SK-N-SH (cell line): ENCODE data around the gene SLC22A5. TPM values are rescaled to one million over a fixed set of nuclear protein-coding genes. Genes with fewer than 3 reads are reported as not detected.

Experiments
- CTCF ChIA-PET: fragments of 300-600, 350-600 bp; formaldehyde crosslinking; extraction: SDS; loops from one replicate; lab custom pipeline; 2021; lab: Yijun Ruan, JAX
- POLR2A ChIA-PET: fragments of 350-600 bp; sonication (Branson Sonifier 250); formaldehyde crosslinking; extraction: SDS; loops from one replicate; lab custom pipeline; 2020; ENCODE audit warnings: antibody characterized with exemption, inconsistent platforms; lab: Yijun Ruan, JAX
- DNase-seq: peaks from one replicate; pipeline ENCODE4 v3.0.0; 2012
- H2AFZ ChIP-seq: fragments of 200-600 bp; sonication (generic); 2 replicates; pipeline ENCODE4 v1.8.1; 2016; ENCODE audit warnings: antibody characterized with exemption, mild to moderate bottlenecking, low read depth
- H3F3A ChIP-seq: fragments of 200-600 bp; sonication (generic); replicated peaks from 2 replicates; pipeline ENCODE3; 2016; ENCODE audit warnings: antibody characterized with exemption, mild to moderate bottlenecking; ENCODE audit not compliant: insufficient read depth
- H3K27ac ChIP-seq, 2 experiments: fragments of 200-500 bp in 1 of 2; fragments of 200-600 bp in 1 of 2; sonication (Bioruptor generic) in 1 of 2; sonication (generic), shearing (Covaris generic) in 1 of 2; 2 replicates each; pipeline versions ENCODE4 v1.5.1 to v1.6.1; 2014 to 2016; ENCODE audit warnings: low read depth in 2 of 2, inconsistent platforms in 1 of 2, low read length in 1 of 2, mild to moderate bottlenecking in 1 of 2, mixed read lengths in 1 of 2
- H3K27me3 ChIP-seq: fragments of 200-600 bp; sonication (generic), shearing (Covaris generic); 2 replicates; pipeline ENCODE4 v1.6.1; 2016; ENCODE audit warnings: mixed run types; ENCODE audit not compliant: insufficient read depth
- H3K36me3 ChIP-seq, 2 experiments: fragments of 200-500 bp in 1 of 2; fragments of 200-600 bp in 1 of 2; sonication (Bioruptor generic) in 1 of 2; sonication (generic) in 1 of 2; replicated peaks in 1 of 2; 2 replicates each; pipeline versions ENCODE3 to v1.5.1; 2014 to 2016; ENCODE audit warnings: low read length in 1 of 2, mild to moderate bottlenecking in 1 of 2; ENCODE audit not compliant: insufficient read depth in 2 of 2, control insufficient read depth in 1 of 2
- H3K4me1 ChIP-seq, 2 experiments: fragments of 200-500 bp in 1 of 2; fragments of 200-600 bp in 1 of 2; sonication (Bioruptor generic) in 1 of 2; sonication (generic), shearing (Covaris generic) in 1 of 2; 2 replicates each; pipeline versions ENCODE4 v1.5.1 to v1.6.1; 2014 to 2016; ENCODE audit warnings: low read depth in 1 of 2, low read length in 1 of 2, mixed run types in 1 of 2; ENCODE audit not compliant: insufficient read depth in 2 of 2, control insufficient read depth in 1 of 2
- H3K4me2 ChIP-seq: fragments of 200-600 bp; sonication (generic), shearing (Covaris generic); 2 replicates; pipeline ENCODE4 v1.6.1; 2017; ENCODE audit warnings: mixed run types
- H3K4me3 ChIP-seq, 2 experiments: fragments of 200-500 bp in 1 of 2; fragments of 200-600 bp in 1 of 2; sonication (Bioruptor generic) in 1 of 2; sonication (generic), shearing (Covaris generic) in 1 of 2; 2 replicates each; pipeline versions ENCODE4 v1.5.1 to v1.8.1; 2014 to 2016; ENCODE audit warnings: low read depth in 2 of 2, inconsistent platforms in 1 of 2, low read length in 1 of 2, mild to moderate bottlenecking in 1 of 2, mixed read lengths in 1 of 2, moderate library complexity in 1 of 2
- H3K79me2 ChIP-seq: fragments of 200-600 bp; sonication (generic); 2 replicates; pipeline ENCODE4 v1.8.1; 2017; ENCODE audit warnings: mild to moderate bottlenecking; ENCODE audit not compliant: insufficient read depth
- H3K9ac ChIP-seq: fragments of 200-600 bp; sonication (generic); 2 replicates; pipeline ENCODE4 v1.6.1; 2017; ENCODE audit warnings: mixed run types
- H3K9me2 ChIP-seq: fragments of 200-600 bp; sonication (generic); 2 replicates; pipeline ENCODE4 v1.6.1; 2017; ENCODE audit warnings: mixed run types
- H3K9me3 ChIP-seq: fragments of 200-600 bp; sonication (generic); 2 replicates; pipeline ENCODE4 v1.6.1; 2017; ENCODE audit warnings: mixed run types, mild to moderate bottlenecking, moderate library complexity
- H4K20me1 ChIP-seq: fragments of 200-600 bp; sonication (generic); 2 replicates; pipeline ENCODE4 v1.6.1; 2017; ENCODE audit warnings: mild to moderate bottlenecking, mixed run types; ENCODE audit not compliant: insufficient read depth
- CHD2 ChIP-seq: fragments of 150-350 bp; IDR thresholded peaks from 2 replicates; pipeline ENCODE4 v1.6.1; 2018; ENCODE audit warnings: low read length; ENCODE audit not compliant: partially characterized antibody
- ELF1 ChIP-seq: IDR thresholded peaks from 2 replicates; pipeline ENCODE4 v1.4.0; 2012
- EP300 ChIP-seq, 2 experiments: IDR thresholded peaks; 2 replicates each; pipeline versions ENCODE4 v1.4.0 to v1.6.1; 2012; ENCODE audit warnings: borderline replicate concordance in 1 of 2, low read depth in 1 of 2, low read length in 1 of 2
- FOSL2 ChIP-seq: IDR thresholded peaks from 2 replicates; pipeline ENCODE4 v1.4.0; 2012; ENCODE audit warnings: low read depth, mild to moderate bottlenecking, moderate library complexity, borderline replicate concordance
- GABPA ChIP-seq: IDR thresholded peaks from 2 replicates; pipeline ENCODE4 v1.4.0; 2012; ENCODE audit warnings: low read depth, mild to moderate bottlenecking
- GATA2 ChIP-seq: sonication (generic); formaldehyde crosslinking; IDR thresholded peaks from 2 replicates; pipeline ENCODE4 v1.5.0; 2020; ENCODE audit warnings: mild to moderate bottlenecking, missing genetic modification reagents
- IRF3 ChIP-seq: fragments of 150-350 bp; IDR thresholded peaks from 2 replicates; pipeline ENCODE4 v1.6.1; 2016; ENCODE audit warnings: mild to moderate bottlenecking, low read depth, low read length
- MAX ChIP-seq: IDR thresholded peaks from 2 replicates; pipeline ENCODE4 v1.4.0; 2012; ENCODE audit warnings: low read depth
- MXI1 ChIP-seq: IDR thresholded peaks from 2 replicates; pipeline ENCODE4 v1.6.1; 2012; ENCODE audit warnings: mild to moderate bottlenecking, low read depth, low read length, improper control_type of control experiment
- NFIC ChIP-seq: IDR thresholded peaks from 2 replicates; pipeline ENCODE4 v1.4.0; 2012; ENCODE audit warnings: borderline replicate concordance
- NRF1 ChIP-seq: IDR thresholded peaks from 2 replicates; pipeline ENCODE4 v1.6.1; 2012; ENCODE audit warnings: low read depth, mild to moderate bottlenecking, low read length
- PBX3 ChIP-seq: IDR thresholded peaks from 2 replicates; pipeline ENCODE4; 2012
- RAD21 ChIP-seq: IDR thresholded peaks from 2 replicates; pipeline ENCODE4 v1.6.1; 2012; ENCODE audit warnings: mild to moderate bottlenecking, low read length
- REST ChIP-seq: IDR thresholded peaks from 2 replicates; pipeline ENCODE4 v1.6.1; 2012; ENCODE audit warnings: mild to moderate bottlenecking, low read depth, low read length, moderate library complexity
- RFX5 ChIP-seq: IDR thresholded peaks from 2 replicates; pipeline ENCODE4 v1.6.1; 2012; ENCODE audit warnings: mild to moderate bottlenecking, improper control_type of control experiment, low read length
- RXRA ChIP-seq: IDR thresholded peaks from 2 replicates; pipeline ENCODE4 v1.4.0; 2012; ENCODE audit warnings: low read depth, mild to moderate bottlenecking, borderline replicate concordance
- SMC3 ChIP-seq: IDR thresholded peaks from 2 replicates; pipeline ENCODE4 v1.6.1; 2012; ENCODE audit warnings: low read depth, low read length, improper control_type of control experiment
- TCF12 ChIP-seq: IDR thresholded peaks from 2 replicates; pipeline ENCODE4 v1.4.0; 2012
- USF1 ChIP-seq: IDR thresholded peaks from 2 replicates; pipeline ENCODE4 v1.4.0; 2012; ENCODE audit warnings: low read depth, borderline replicate concordance
- YY1 ChIP-seq: IDR thresholded peaks from 2 replicates; pipeline ENCODE4 v1.4.0; 2012; ENCODE audit warnings: low read depth, mild to moderate bottlenecking
- WGBS: methylation state at CpG from one replicate; pipeline ENCODE4 v1.1.6; 2017; ENCODE audit warnings: low lambda C conversion rate; 5-methylcytosine and 5-hydroxymethylcytosine counted together
- polyA plus RNA-seq, 3 experiments: library from polyadenylated mRNA; depleted of rRNA; stranded (reverse); fragments of >200 nt; gene quantifications; 2 replicates each; pipeline ENCODE4 v1.2.3, GENCODE V29; 2012

The SLC22A5 gene
- polyA plus RNA-seq, 1 of the 3 experiments (the other 2 are of a cell fraction), result 8.3 TPM

GRCh38 chr5:132428147-132428482 lies 58.6 kb downstream of the SLC22A5 start:
- CTCF ChIA-PET, result interaction anchor here (1.0 to 6.4 kb wide), 10 partner anchors 11 to 190 kb away, joined by 3 to 50 read pairs (median 10); partner anchors contain the start of gene IRF1

GRCh38 chr5:132428484-132429462 lies 59.3 kb downstream of the SLC22A5 start:
- no peak overlapping the region for H2AFZ ChIP-seq
- H3K27me3 ChIP-seq, result no peaks in the 10 kb centered on the region
- H3K4me1 ChIP-seq, result peaks cover 39 to 57% of the 10 kb centered on the region in 2 experiments
- no peaks in the 10 kb centered on the region for H3K9me3 ChIP-seq
- H3K4me3 ChIP-seq, result no peak overlapping the region
- no peak overlapping the region for H3K9ac ChIP-seq
- peak overlapping the region; percentile 53 to 78 for H3K27ac ChIP-seq
- H3K36me3 ChIP-seq, result no peaks in the 10 kb centered on the region
- no peaks in the 10 kb centered on the region for H3K9me2 ChIP-seq
- WGBS, result 69% methylated on average over 9 of the region's 9 CpGs
- no peaks in the 10 kb centered on the region for H4K20me1 ChIP-seq
- ChIA-PET POLR2A (interaction anchor here (1.4 to 2.3 kb wide), 3 partner anchors 36 to 67 kb away, joined by 7 to 15 read pairs (median 13); partner anchors contain the start of gene IRF1), CTCF (interaction anchor here (1.3 to 6.4 kb wide), 10 partner anchors 8 to 72 kb away, joined by 3 to 50 read pairs (median 7); partner anchors contain the start of gene IRF1)
- H3K4me2 ChIP-seq, result peak overlapping the region; percentile 42
- DNase-seq, result no peak
- H3K79me2 ChIP-seq, result no peaks in the 10 kb centered on the region
- H3F3A ChIP-seq, result peaks cover 11% of the 10 kb centered on the region
- TF ChIP-seq YY1 (no peak), RXRA (no peak), EP300 (IDR thresholded peaks at IDR 0.05; ENCODE audit: borderline replicate concordance in 1 of 2, low read depth in 1 of 2, low read length in 1 of 2) (peak in 1 of 2 experiments; percentile 49; a peak in 1 of 4 replicates), ELF1 (no peak), PBX3 (peak; percentile 43), RFX5 (no peak), SMC3 (no peak), REST (no peak), NFIC (peak; percentile 35; the same call in 1 of the 2 replicates), IRF3 (no peak), MXI1 (no peak), CHD2 (no peak), RAD21 (no peak), GATA2 (no peak), GABPA (no peak), TCF12 (peak; percentile 76), USF1 (no peak)

More at GRCh38 chr5:132428147-132428482, 58.6 kb downstream of the SLC22A5 start:
- POLR2A ChIA-PET, result interaction anchor here (1.4 to 2.3 kb wide), 3 partner anchors 37 to 68 kb away, joined by 7 to 15 read pairs (median 13); partner anchors contain the start of gene IRF1
- TF ChIP-seq NRF1 (no peak), CHD2 (no peak), MAX (no peak), NFIC (no peak), FOSL2 (no peak)
- Histone ChIP-seq H3K4me2 (peak overlapping the region; percentile 42), H3K27ac (peak overlapping the region; percentile 53 to 78; a peak in 3 of 4 replicates), H4K20me1 (no peaks in the 10 kb centered on the region), H3K9me2 (no peaks in the 10 kb centered on the region), H3F3A (peaks cover 11% of the 10 kb centered on the region), H2AFZ (no peak overlapping the region), H3K4me1 (peaks cover 39 to 57% of the 10 kb centered on the region in 2 experiments), H3K27me3 (no peaks in the 10 kb centered on the region), H3K9me3 (no peaks in the 10 kb centered on the region), H3K79me2 (no peaks in the 10 kb centered on the region), H3K36me3 (no peaks in the 10 kb centered on the region), H3K4me3 (no peak overlapping the region), H3K9ac (no peak overlapping the region)
- DNase-seq, result no peak
